Measurements from ENCODE around the gene DDX47. TPM values are rescaled to one million over a fixed set of nuclear protein-coding genes. Genes with fewer than 3 reads are reported as not detected.
"Not testable (repeated sequence)": the region's sequence is repeated elsewhere in the genome, so short reads cannot be mapped to it uniquely, and the experiment has no call there.

Gene DDX47
- polyA plus RNA-seq, 1 donor from 2014 or later = 69.0 TPM

DNA sequence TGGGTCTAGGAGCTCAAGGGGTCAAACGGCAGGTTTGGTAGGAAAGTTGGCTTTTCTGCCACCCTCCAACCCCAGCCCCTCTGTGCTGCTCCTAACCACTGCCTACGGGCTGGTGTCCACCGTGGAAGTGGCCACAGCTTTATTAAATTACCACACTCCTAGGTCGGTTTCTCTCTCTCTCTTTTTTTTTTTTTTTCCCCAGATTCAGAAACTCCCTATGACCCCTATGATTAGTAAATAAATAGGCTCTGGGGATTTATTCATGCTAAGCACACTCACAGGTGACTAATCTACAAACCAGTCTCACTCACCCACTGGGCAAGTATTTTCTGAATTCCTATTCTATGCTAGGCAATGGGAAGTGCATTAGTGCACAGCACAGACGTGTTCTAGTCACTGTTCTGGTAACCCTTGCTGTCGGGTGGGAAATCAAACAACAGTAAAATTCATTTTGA, 8.7 kb upstream of the DDX47 start:
- Mint-ChIP-seq H3K27me3 (no peaks in the 10 kb centered on the region), H3K36me3 (no peaks in the 10 kb centered on the region), H3K4me3 (peak overlapping the region in 1 of 4 donors; percentile 73), H3K4me1 (peaks cover 38 to 55% (median 53%) of the 10 kb centered on the region in 3 donors), H3K9me3 (no peaks in the 10 kb centered on the region), H3K27ac (peak overlapping the region; percentile 48 to 85 (median 85))

DNA sequence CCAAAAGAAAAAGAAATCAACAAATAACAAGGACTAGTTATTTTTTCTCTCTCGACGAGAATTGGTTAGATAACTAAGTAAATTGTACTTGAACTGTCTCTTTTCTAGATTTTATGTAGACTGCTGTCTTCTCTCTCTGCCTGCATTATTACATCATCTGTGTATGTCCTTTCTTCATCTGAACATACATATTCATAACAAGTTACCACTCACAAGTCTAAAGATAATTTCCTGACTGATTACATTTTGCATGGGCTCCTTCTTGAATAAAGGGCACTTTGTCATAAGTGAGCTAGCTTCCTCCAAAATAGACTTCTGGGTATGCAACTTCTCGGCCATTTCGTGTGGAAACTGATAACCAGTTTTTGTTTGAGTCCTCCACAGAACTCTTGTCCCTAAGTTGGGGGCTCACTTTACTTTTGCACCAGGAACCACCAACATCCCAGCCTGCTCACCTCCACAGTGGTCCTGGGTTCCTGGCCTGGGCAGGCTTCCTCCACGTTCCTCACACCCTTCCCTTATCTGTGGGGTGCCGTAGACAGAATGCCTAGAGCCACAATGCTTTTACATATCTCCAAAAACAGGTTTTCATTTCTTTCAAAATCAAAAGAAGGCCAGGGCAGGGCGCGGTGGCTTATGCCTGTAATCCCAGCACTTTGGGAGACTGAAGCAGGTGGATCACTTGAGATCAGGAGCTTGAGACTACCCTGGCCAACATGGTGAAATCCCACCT, 6.2 kb upstream of the DDX47 start:
- Mint-ChIP-seq H3K27me3 (no peaks in the 10 kb centered on the region), H3K9me3 (no peaks in the 10 kb centered on the region), H3K36me3 (no peaks in the 10 kb centered on the region), H3K27ac (peak overlapping the region; percentile 97 to 99 (median 98)), H3K4me3 (no peak overlapping the region), H3K4me1 (peaks cover 31 to 53% (median 43%) of the 10 kb centered on the region in 3 donors)

DNA sequence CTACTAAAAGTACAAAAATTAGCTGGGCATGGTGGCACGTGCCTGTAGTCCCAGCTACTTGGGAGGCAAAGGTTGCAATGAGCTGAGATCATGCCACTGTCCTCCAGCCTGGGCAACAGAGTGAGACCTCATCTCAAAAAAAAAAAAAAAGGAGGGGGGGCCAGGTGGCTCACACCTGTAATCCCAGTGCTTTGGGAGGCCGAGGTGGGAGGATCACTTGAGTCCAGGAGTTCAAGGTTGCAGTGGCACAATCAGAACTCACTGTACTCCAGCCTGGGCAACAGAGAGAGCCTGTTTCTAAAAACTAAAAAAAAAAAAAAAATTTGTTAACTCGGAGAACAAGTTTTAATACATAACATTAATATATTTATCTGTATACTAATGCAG, 5.6 kb upstream of the DDX47 start:
- H3K36me3 Mint-ChIP-seq, H3K27me3 Mint-ChIP-seq, H3K9me3 Mint-ChIP-seq: not testable (repeated sequence)
- peaks cover 28 to 47% (median 38%) of the 10 kb centered on the region in 3 donors for H3K4me1 Mint-ChIP-seq
- H3K27ac Mint-ChIP-seq = peak overlapping the region; percentile 97 to 99 (median 98)
- peak overlapping the region in 1 of 4 donors; percentile 88 for H3K4me3 Mint-ChIP-seq

DNA sequence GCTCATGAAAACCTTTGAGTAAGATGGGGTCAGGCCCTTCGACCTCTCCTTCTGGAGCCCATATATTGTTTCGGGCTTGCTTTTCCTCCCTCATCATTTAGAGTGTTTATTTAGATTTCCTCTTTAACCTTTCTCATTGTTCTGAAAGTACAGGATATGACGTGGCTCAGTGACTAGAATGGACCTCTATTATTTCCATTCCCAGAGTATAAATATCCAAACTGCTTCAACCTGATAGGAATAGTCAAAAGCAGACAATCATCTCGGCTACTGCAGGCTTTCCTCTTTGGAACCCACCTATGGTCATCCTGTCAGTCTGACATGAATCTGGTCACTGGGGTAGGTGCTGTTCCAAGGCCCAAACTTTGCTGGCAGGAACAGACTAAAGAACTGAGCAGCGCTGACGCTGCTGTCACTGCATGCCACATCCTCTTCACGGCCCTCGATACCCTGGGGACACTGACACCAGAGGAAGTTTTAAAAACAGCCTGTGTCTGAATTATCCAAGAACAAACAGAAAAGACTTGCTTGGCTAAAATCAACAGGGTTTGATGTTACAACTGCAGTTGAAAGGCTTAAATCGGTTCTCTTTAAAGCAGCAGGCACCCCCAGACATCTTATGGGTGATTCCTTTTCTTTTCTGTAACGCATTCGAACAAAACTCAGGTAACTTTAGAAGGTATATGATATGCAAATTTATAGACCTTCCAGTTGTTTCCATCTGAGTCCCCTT, 5.0 kb upstream of the DDX47 start:
- H3K4me3 Mint-ChIP-seq = peak overlapping the region; percentile 81 to 91 (median 88)
- no peaks in the 10 kb centered on the region for H3K36me3 Mint-ChIP-seq
- no peaks in the 10 kb centered on the region for H3K27me3 Mint-ChIP-seq
- peaks cover 30 to 48% (median 41%) of the 10 kb centered on the region in 3 donors for H3K4me1 Mint-ChIP-seq
- no peaks in the 10 kb centered on the region for H3K9me3 Mint-ChIP-seq
- peak overlapping the region; percentile 97 to 99 (median 98) for H3K27ac Mint-ChIP-seq

DNA sequence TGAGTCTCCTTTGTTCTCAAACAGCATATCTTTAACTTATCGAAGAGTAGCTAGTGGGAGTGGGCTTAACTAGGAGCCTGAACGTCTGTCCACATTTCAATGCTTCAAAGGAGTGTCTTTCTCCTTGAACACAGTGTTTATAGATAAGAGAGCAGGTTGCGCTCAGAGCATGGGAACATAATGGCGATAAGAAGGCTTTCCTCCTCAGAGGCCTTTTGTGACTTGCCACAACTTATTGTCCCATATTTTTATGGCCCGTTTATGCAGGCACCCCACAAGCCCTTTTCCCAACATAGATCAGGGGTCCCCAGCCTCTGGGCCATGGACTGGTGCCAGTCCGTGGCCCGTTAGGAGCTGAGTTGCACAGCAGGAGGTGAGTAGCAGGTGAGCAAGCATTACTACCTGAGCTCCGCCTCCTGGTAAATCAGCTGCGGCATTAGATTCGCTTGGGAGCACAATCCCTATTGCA, 2.6 kb upstream of the DDX47 start:
- no peaks in the 10 kb centered on the region for H3K27me3 Mint-ChIP-seq
- peaks cover 2% of the 10 kb centered on the region for H3K36me3 Mint-ChIP-seq
- H3K4me1 Mint-ChIP-seq = peaks cover 38 to 50% (median 42%) of the 10 kb centered on the region in 3 donors
- H3K4me3 Mint-ChIP-seq = peak overlapping the region in 1 of 4 donors; percentile 31
- peak overlapping the region; percentile 38 to 71 (median 53) for H3K27ac Mint-ChIP-seq
- no peaks in the 10 kb centered on the region for H3K9me3 Mint-ChIP-seq

DNA sequence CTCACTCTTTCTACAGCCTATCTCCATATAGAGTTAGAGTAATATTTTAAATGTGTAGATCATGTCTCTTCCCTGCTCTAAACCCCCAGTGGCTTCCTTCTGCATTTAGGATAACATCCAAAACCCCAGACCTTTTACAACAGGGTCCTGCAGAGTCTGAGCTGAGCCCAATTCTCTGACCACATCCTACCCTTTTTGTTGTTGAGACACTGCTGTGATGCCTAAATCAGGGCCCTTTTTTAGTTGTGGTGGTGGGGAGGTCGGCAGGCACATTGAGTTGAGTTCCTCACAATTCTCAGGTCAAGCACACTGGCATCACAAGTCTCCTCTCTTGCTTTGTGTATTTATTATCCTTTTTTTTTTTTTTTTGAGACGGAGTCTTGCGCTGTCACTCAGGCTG, 1.8 kb upstream of the DDX47 start:
- Mint-ChIP-seq H3K4me3 (no peak overlapping the region), H3K27me3 (no peaks in the 10 kb centered on the region), H3K4me1 (peaks cover 41 to 52% (median 45%) of the 10 kb centered on the region in 3 donors), H3K27ac (no peak overlapping the region), H3K9me3 (no peaks in the 10 kb centered on the region), H3K36me3 (peaks cover 2% of the 10 kb centered on the region)

DNA sequence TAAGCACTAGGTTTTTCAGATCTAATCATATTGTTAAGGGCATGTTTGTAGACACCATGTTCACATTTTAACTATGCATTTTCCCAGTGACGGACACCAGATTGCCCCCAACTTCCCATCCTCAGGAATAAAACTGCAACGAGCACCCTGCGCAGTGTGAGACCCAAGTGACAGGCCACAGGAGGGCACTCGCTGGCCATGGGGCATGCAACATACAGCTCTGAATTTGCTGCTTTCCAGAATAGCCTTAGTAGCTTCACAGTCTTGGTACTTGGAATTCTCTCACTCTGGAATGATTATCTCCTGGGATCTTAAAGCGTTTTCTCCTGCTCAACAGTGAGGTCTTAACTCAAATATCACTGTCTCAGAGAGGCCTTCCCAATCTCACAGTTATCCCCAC, 972 bp upstream of the DDX47 start:
- no peaks in the 10 kb centered on the region for H3K9me3 Mint-ChIP-seq
- H3K27me3 Mint-ChIP-seq = no peaks in the 10 kb centered on the region
- no peak overlapping the region for H3K4me3 Mint-ChIP-seq
- peaks cover 41 to 54% (median 46%) of the 10 kb centered on the region in 3 donors for H3K4me1 Mint-ChIP-seq
- peaks cover 2% of the 10 kb centered on the region for H3K36me3 Mint-ChIP-seq
- peak overlapping the region in 1 of 3 donors; percentile 12 for H3K27ac Mint-ChIP-seq

DNA sequence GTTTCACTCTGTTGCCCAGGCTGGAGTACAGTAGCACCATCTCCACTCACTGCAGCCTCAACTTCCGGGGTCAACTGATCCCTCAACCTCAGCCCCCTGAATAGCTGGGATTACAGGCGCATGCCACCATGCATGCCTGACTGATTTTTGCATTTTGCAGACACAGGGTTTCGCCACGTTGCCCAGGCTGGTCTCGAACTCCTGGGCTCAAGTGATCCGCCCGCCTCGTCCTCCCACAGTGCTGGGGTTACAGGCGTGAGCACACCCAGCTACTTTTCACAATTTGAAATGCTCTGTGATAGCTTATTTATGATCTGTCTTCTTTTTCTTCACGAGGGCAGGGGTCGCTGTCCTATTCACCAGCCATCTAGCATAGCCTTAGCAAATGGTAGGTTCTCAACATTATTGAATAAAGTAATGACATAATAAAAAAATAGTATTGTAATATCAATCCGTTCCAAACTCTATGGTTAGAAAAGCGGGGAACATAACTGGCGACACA, 477 bp upstream of the DDX47 start:
- no peaks in the 10 kb centered on the region for H3K27me3 Mint-ChIP-seq
- H3K9me3 Mint-ChIP-seq = no peaks in the 10 kb centered on the region
- H3K36me3 Mint-ChIP-seq = peaks cover 2% of the 10 kb centered on the region
- H3K4me3 Mint-ChIP-seq = peak overlapping the region in 3 of 4 donors; percentile 83 to 97 (median 96)
- H3K27ac Mint-ChIP-seq = peak overlapping the region; percentile 77 to 97 (median 92)
- peaks cover 42 to 55% (median 46%) of the 10 kb centered on the region in 3 donors for H3K4me1 Mint-ChIP-seq

DNA sequence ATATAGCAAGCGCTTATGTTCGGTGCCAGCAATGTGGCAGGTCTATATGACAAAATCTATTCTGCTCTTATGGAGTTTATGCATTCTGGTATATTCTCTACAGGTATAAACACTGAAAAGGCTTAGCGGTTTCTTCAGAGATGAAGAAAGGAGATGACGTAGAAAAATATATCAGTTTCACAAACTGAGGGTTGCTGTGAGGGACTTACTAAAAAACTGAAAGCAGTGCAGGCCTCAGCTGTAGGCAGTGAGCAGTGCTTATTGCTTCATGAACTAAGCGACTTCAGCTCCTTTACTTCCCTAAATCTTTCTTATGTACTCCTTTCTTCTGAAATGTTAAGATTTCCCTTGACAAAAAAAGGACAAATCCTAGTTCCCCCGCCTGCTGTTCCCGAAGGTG, 4.5 kb downstream of the DDX47 start:
- Mint-ChIP-seq H3K4me3 (no peak overlapping the region), H3K27me3 (no peaks in the 10 kb centered on the region), H3K27ac (no peak overlapping the region), H3K4me1 (peaks cover 40 to 57% (median 54%) of the 10 kb centered on the region in 3 donors), H3K9me3 (no peaks in the 10 kb centered on the region), H3K36me3 (peaks cover 4% of the 10 kb centered on the region)

DNA sequence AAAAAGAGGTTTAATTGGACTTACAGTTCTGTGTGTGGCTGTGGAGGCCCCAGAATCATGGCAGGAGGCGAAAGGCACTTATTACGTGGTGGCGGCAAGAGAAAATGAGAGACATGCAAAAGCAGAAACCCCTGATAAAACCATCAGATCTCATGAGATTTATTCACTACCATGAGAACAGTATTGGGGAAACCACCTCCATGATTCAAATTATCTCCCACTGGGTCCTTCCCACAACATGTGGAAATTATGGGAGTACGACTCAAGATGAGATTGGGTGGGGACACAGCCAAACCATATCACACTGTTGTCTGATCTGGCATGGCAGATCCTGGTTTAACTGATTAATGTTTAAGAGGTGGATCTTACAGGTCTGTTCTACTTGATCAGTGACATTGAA, 5.6 kb downstream of the DDX47 start:
- Mint-ChIP-seq H3K4me3 (peak overlapping the region in 2 of 4 donors; percentile 30 to 72), H3K27ac (no peak overlapping the region), H3K9me3 (no peaks in the 10 kb centered on the region), H3K27me3 (no peaks in the 10 kb centered on the region), H3K4me1 (peaks cover 32 to 50% (median 44%) of the 10 kb centered on the region in 3 donors), H3K36me3 (peaks cover 4% of the 10 kb centered on the region)

DNA sequence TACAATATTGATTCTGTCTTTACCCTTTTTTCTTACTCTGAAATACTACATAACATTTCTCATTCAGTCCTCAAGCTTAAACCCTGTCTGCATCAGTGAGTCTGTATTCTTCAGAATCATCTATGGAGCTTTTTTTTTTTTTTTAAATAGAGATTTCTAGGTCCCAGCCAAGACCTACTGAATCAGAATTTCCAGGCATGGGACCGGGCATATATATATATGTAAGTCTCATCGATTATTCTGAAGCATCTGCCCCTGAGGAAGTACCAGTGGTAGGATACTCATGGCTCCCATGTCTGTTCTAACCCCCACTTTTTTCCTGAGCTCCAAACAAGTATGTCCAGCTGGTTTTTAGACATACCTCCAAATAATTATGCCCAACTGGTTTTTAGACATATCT, 6.1 kb downstream of the DDX47 start:
- Mint-ChIP-seq H3K27ac (no peak overlapping the region), H3K36me3 (peaks cover 4% of the 10 kb centered on the region), H3K27me3 (no peaks in the 10 kb centered on the region), H3K4me1 (peaks cover 28 to 44% (median 39%) of the 10 kb centered on the region in 3 donors), H3K4me3 (peak overlapping the region in 1 of 4 donors; percentile 30), H3K9me3 (no peaks in the 10 kb centered on the region)

DNA sequence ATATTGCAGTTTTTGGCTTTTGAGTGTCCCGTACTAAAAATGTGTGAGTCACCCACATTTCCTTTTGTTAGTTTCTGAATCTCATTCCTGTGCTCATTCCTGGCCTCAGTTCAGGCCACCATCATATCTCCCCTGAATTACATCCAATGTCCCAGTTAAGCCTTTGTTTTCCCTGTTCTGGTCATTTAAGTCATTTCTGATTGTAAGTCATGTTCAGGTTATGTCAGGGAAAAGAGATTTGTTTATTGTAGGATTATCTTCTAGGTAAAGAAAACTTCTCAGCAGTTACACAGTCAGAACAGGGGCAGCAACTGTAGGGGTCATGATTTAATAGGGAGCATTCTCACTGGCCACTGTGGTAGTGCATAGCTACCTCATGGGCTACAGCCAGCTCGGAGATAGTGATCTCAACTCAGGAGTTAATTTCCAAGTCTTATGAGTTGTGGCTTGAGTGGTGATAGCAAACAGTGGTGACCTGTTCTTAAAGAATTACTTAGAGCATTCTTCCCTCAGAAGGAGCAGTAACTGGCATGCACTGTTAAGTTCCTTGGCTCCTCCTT, 6.7 kb downstream of the DDX47 start:
- peaks cover 4% of the 10 kb centered on the region for H3K36me3 Mint-ChIP-seq

DNA sequence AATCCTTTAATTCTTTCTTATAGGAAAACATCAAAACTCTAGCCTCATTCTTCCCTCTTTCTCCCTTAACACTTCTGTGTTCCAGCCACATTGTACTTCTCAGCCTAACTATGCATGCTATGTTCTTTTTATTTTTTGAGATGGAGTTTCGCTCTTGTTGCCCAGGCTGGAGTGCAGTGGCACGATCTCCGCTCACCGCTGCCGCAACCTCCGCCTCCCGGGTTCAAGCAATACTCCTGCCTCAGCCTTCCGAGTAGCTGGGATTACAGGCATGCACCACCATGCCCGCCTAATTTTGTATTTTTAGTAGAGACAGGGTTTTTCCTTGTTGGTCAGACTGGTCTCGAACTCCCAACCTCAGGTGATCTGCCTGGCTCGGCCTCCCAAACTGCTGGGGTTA, 7.2 kb downstream of the DDX47 start:
- not testable (repeated sequence) for H3K9me3 Mint-ChIP-seq, H3K4me3 Mint-ChIP-seq, H3K27ac Mint-ChIP-seq, H3K36me3 Mint-ChIP-seq, H3K27me3 Mint-ChIP-seq
- peaks cover 22 to 41% (median 34%) of the 10 kb centered on the region in 3 donors for H3K4me1 Mint-ChIP-seq

More for the DNA sequence above, 6.7 kb downstream of the DDX47 start:
- no peak overlapping the region for H3K4me3 Mint-ChIP-seq
- H3K27me3 Mint-ChIP-seq = no peaks in the 10 kb centered on the region
- H3K9me3 Mint-ChIP-seq = no peaks in the 10 kb centered on the region
- peaks cover 23 to 41% (median 36%) of the 10 kb centered on the region in 3 donors for H3K4me1 Mint-ChIP-seq
- H3K27ac Mint-ChIP-seq = no peak overlapping the region

DNA sequence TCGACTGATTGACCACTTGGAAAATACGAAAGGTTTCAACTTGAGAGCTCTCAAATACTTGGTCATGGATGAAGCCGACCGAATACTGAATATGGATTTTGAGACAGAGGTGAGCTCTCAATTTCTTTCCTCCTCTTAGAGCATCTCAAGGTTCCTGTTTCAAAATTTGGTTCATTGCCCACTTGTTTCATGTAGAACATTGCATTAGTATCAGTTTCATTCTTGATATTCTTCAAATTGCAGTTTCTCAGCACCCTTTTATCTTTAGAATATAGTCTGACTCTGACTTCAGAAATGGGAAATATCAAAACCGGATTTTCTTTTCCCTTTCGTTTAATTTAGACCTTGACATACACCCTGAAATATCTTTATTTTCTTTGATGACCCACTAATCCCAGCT, 8.8 kb downstream of the DDX47 start:
- Mint-ChIP-seq H3K27ac (peak overlapping the region in 1 of 3 donors; percentile 25), H3K36me3 (peaks cover 2% of the 10 kb centered on the region), H3K4me3 (no peak overlapping the region), H3K4me1 (peaks cover 12 to 26% (median 18%) of the 10 kb centered on the region in 3 donors), H3K27me3 (no peaks in the 10 kb centered on the region), H3K9me3 (no peaks in the 10 kb centered on the region)

DNA sequence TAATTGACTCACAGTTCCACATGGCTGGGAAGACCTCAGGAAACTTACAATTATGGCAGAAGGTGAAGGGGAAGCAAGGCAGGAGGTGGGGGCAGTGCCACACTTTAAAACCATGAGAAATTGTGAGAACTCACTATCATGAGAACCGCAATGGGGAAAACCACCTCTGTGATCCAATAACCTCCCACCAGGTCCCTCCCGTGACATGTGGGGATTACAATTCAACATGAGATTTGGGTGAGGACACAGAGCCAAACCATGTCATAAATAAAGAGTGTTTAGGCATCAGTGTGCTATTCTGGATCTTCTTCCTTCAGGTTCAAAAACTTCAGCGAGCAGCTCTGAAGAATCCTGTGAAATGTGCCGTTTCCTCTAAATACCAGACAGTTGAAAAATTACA, 9.7 kb downstream of the DDX47 start:
- Mint-ChIP-seq H3K4me1 (peaks cover 10 to 26% (median 15%) of the 10 kb centered on the region in 3 donors), H3K27me3 (no peaks in the 10 kb centered on the region), H3K9me3 (no peaks in the 10 kb centered on the region), H3K27ac (no peak overlapping the region), H3K36me3 (peaks cover 2% of the 10 kb centered on the region), H3K4me3 (no peak overlapping the region)

All from IgD-negative memory B cell (primary cell).